Measurements from ENCODE around the gene CPD.

GRCh38 chr17:30483159-30483558 is 104.4 kb downstream of the CPD start:
- no peak for TF ChIP-seq CTCF (IDR thresholded peaks at IDR 0.05; ENCODE audit: low read depth, low read length)
- TF ChIP-seq EZH2phosphoT487 (IDR thresholded peaks at IDR 0.05; ENCODE audit: low read depth) = no peak

All from OCI-LY3 (cell line).